ENCODE results near the gene ERP44. TPM values are rescaled to one million over a fixed set of nuclear protein-coding genes. Genes with fewer than 3 reads are reported as not detected.

ERP44 gene
- polyA plus RNA-seq, 1 of the 3 experiments (the other 2 are of a cell fraction), result 10.0 TPM

- POLR2A ChIA-PET, result interaction anchor here (0.6 kb wide), 1 partner anchor 751 kb away, joined by 3 read pairs; no protein-coding TSS in a partner anchor
- Histone ChIP-seq H3F3A (replicated peaks; ENCODE audit: insufficient read depth) (no peaks in the 10 kb centered on the region), H3K4me3 (ENCODE audit: low read depth in 2 of 2, low read length in 1 of 2) (no peak overlapping the region), H3K36me3 (replicated peaks in 1 of 2; ENCODE audit: control insufficient read depth in 1 of 2, insufficient read depth in 2 of 2, low read length in 1 of 2) (peaks cover 30 to 46% of the 10 kb centered on the region in 2 experiments), H2AFZ (ENCODE audit: low read depth) (no peak overlapping the region), H3K79me2 (ENCODE audit: insufficient read depth) (peaks cover 3% of the 10 kb centered on the region; the same call in 1 of the 2 replicates), H4K20me1 (ENCODE audit: insufficient read depth) (no peaks in the 10 kb centered on the region), H3K4me1 (ENCODE audit: control insufficient read depth in 1 of 2, insufficient read depth in 2 of 2, low read depth in 1 of 2, low read length in 1 of 2) (peaks cover 0 to 17% of the 10 kb centered on the region in 2 experiments; a peak in 2 of 4 replicates), H3K4me2 (no peak overlapping the region), H3K9ac (no peak overlapping the region), H3K27me3 (ENCODE audit: insufficient read depth) (no peaks in the 10 kb centered on the region), H3K9me3 (no peaks in the 10 kb centered on the region), H3K9me2 (no peaks in the 10 kb centered on the region), H3K27ac (ENCODE audit: low read depth in 2 of 2, low read length in 1 of 2) (no peak overlapping the region; a peak in 1 of 4 replicates)
- no peak for TF ChIP-seq SMC3 (IDR thresholded peaks at IDR 0.05; ENCODE audit: low read depth, low read length)
- no peak for TF ChIP-seq CHD2 (IDR thresholded peaks at IDR 0.05; ENCODE audit: low read length, partially characterized antibody)
- TF ChIP-seq RAD21 (IDR thresholded peaks at IDR 0.05; ENCODE audit: low read length), result no peak
- TF ChIP-seq RCOR1 (IDR thresholded peaks at IDR 0.05; ENCODE audit: low read length), result no peak
- no peak for TF ChIP-seq FOXJ3 (CRISPR knock-in tag; IDR thresholded peaks at IDR 0.05)
- TF ChIP-seq GATA2 (CRISPR knock-in tag; IDR thresholded peaks at IDR 0.05), result no peak
- DNase-seq, result no peak
- 97% methylated on average over 2 of the region's 2 CpGs for WGBS (ENCODE audit: low lambda C conversion rate)
- CTCF ChIA-PET, result no interaction called here
Observed at GRCh38 chr9:99967457-99967856, 131.3 kb downstream of the ERP44 start.

- TF ChIP-seq JUND (IDR thresholded peaks at IDR 0.05), result 0 out of 2 replicates have a peak, but pooled peaks have one; percentile 17
- peak; percentile 31 for TF ChIP-seq TCF12 (IDR thresholded peaks at IDR 0.05)
- TF ChIP-seq FOSL2 (IDR thresholded peaks at IDR 0.05; ENCODE audit: borderline replicate concordance, low read depth), result peak; percentile 16; the same call in 1 of the 2 replicates
- no peak for TF ChIP-seq CTCF (IDR thresholded peaks at IDR 0.05)
- no peak for DNase-seq
- ChIA-PET CTCF (no interaction called here), POLR2A (no interaction called here)
- Histone ChIP-seq H3K9me3 (no peaks in the 10 kb centered on the region), H3K9ac (no peak overlapping the region), H3K27me3 (ENCODE audit: insufficient read depth) (no peaks in the 10 kb centered on the region), H3F3A (replicated peaks; ENCODE audit: insufficient read depth) (no peaks in the 10 kb centered on the region), H3K9me2 (no peaks in the 10 kb centered on the region), H3K4me3 (ENCODE audit: low read depth in 2 of 2, low read length in 1 of 2) (no peak overlapping the region), H3K4me1 (ENCODE audit: control insufficient read depth in 1 of 2, insufficient read depth in 2 of 2, low read depth in 1 of 2, low read length in 1 of 2) (peaks cover 0 to 17% of the 10 kb centered on the region in 2 experiments; a peak in 2 of 4 replicates), H3K27ac (ENCODE audit: low read depth in 2 of 2, low read length in 1 of 2) (no peak overlapping the region), H2AFZ (ENCODE audit: low read depth) (no peak overlapping the region), H3K4me2 (no peak overlapping the region), H3K79me2 (ENCODE audit: insufficient read depth) (peaks cover 3% of the 10 kb centered on the region; the same call in 1 of the 2 replicates), H4K20me1 (ENCODE audit: insufficient read depth) (no peaks in the 10 kb centered on the region), H3K36me3 (replicated peaks in 1 of 2; ENCODE audit: control insufficient read depth in 1 of 2, insufficient read depth in 2 of 2, low read length in 1 of 2) (peaks cover 30 to 47% of the 10 kb centered on the region in 2 experiments)
- 91% methylated on average over 2 of the region's 2 CpGs for WGBS (ENCODE audit: low lambda C conversion rate)
Observed at GRCh38 chr9:99966716-99967115, 132.1 kb downstream of the ERP44 start.

- H4K20me1 ChIP-seq (ENCODE audit: insufficient read depth), result no peaks in the 10 kb centered on the region
- H3K27ac ChIP-seq (ENCODE audit: low read depth in 2 of 2, low read length in 1 of 2), result no peak overlapping the region
- H3K79me2 ChIP-seq (ENCODE audit: insufficient read depth), result peaks cover 3% of the 10 kb centered on the region; the same call in 1 of the 2 replicates
- no peak for TF ChIP-seq POLR2AphosphoS5 (IDR thresholded peaks at IDR 0.05; ENCODE audit: low read depth, low read length)
- no peak for TF ChIP-seq USF1 (IDR thresholded peaks at IDR 0.05; ENCODE audit: borderline replicate concordance, low read depth)
- TF ChIP-seq RCOR1 (IDR thresholded peaks at IDR 0.05; ENCODE audit: low read length), result no peak
- no peak for TF ChIP-seq TAF1 (IDR thresholded peaks at IDR 0.05; ENCODE audit: borderline replicate concordance, low read depth, low read length)
- no peak for TF ChIP-seq CTCF (IDR thresholded peaks at IDR 0.05)
- TF ChIP-seq MXI1 (IDR thresholded peaks at IDR 0.05; ENCODE audit: low read depth, low read length), result no peak
- no peak for TF ChIP-seq RAD21 (IDR thresholded peaks at IDR 0.05; ENCODE audit: low read length)
- H3K9ac ChIP-seq, result no peak overlapping the region
- peaks cover 0 to 17% of the 10 kb centered on the region in 2 experiments; a peak in 2 of 4 replicates for H3K4me1 ChIP-seq (ENCODE audit: control insufficient read depth in 1 of 2, insufficient read depth in 2 of 2, low read depth in 1 of 2, low read length in 1 of 2)
- 86% methylated on average over 2 of the region's 2 CpGs for WGBS (ENCODE audit: low lambda C conversion rate)
- CTCF ChIA-PET, result no interaction called here
- POLR2A ChIA-PET, result no interaction called here
- H3K27me3 ChIP-seq (ENCODE audit: insufficient read depth), result no peaks in the 10 kb centered on the region
- no peak overlapping the region for H2AFZ ChIP-seq (ENCODE audit: low read depth)
- DNase-seq, result no peak
- H3K36me3 ChIP-seq (replicated peaks in 1 of 2; ENCODE audit: control insufficient read depth in 1 of 2, insufficient read depth in 2 of 2, low read length in 1 of 2), result peaks cover 26 to 52% of the 10 kb centered on the region in 2 experiments
- H3K4me3 ChIP-seq (ENCODE audit: low read depth in 2 of 2, low read length in 1 of 2), result no peak overlapping the region
- no peaks in the 10 kb centered on the region for H3K9me2 ChIP-seq
- H3F3A ChIP-seq (replicated peaks; ENCODE audit: insufficient read depth), result no peaks in the 10 kb centered on the region
- no peak overlapping the region for H3K4me2 ChIP-seq
- H3K9me3 ChIP-seq, result no peaks in the 10 kb centered on the region
Observed at GRCh38 chr9:99966001-99966400, 132.8 kb downstream of the ERP44 start.

All from SK-N-SH (cell line).